Central memory CD8-positive, alpha-beta T cell (primary cell): Measurements from ENCODE around the gene GSE1.

ENCODE experiments used
- ATAC-seq: fragments of 150-1000 bp; cut with Tn5 transposase; replicated peaks from 2 replicates; pipeline ENCODE4 v1.10.0; 2022; ENCODE audit warnings: mild to moderate bottlenecking, moderate FRiP score, moderate number of reproducible peaks; ENCODE audit not compliant: poor library complexity, severe bottlenecking; ENCODE audit errors: extremely low read depth
- DNase-seq, 2 donors: peaks; one replicate each; pipeline ENCODE4 v3.0.0; 2021; ENCODE audit warnings: low spot score in 2 of 2
- H3K27ac Mint-ChIP-seq: one replicate; pipeline ENCODE4 v1.8.0; 2022; ENCODE audit warnings: low read depth, mild to moderate bottlenecking, moderate library complexity, mixed read lengths
- H3K27me3 Mint-ChIP-seq: one replicate; pipeline ENCODE4 v1.8.0; 2022; ENCODE audit warnings: mixed read lengths
- H3K36me3 Mint-ChIP-seq: one replicate; pipeline ENCODE4 v1.8.0; 2022; ENCODE audit warnings: mild to moderate bottlenecking, moderate library complexity, mixed read lengths; ENCODE audit not compliant: insufficient read depth
- H3K4me1 Mint-ChIP-seq: one replicate; pipeline ENCODE4 v1.8.0; 2022; ENCODE audit warnings: mixed read lengths
- H3K4me3 Mint-ChIP-seq: one replicate; pipeline ENCODE4 v1.8.0; 2022; ENCODE audit warnings: mild to moderate bottlenecking, moderate library complexity, mixed read lengths
- H3K9me3 Mint-ChIP-seq: one replicate; pipeline ENCODE4 v1.8.0; 2022; ENCODE audit warnings: mixed read lengths

Gene GSE1

GRCh38 chr16:85658504-85659326, 45.6 kb downstream of the GSE1 start:
- Mint-ChIP-seq H3K27me3 (no peaks in the 10 kb centered on the region), H3K4me1 (peaks cover 11% of the 10 kb centered on the region), H3K9me3 (no peaks in the 10 kb centered on the region), H3K27ac (no peak overlapping the region), H3K36me3 (peaks cover 49% of the 10 kb centered on the region), H3K4me3 (no peak overlapping the region)
- DNase-seq (no peak), ATAC-seq (no peak)

- ATAC-seq (no peak), DNase-seq (no peak)
- Mint-ChIP-seq H3K27me3 (no peaks in the 10 kb centered on the region), H3K4me1 (peaks cover 11% of the 10 kb centered on the region), H3K4me3 (no peak overlapping the region), H3K36me3 (peaks cover 53% of the 10 kb centered on the region), H3K27ac (peak overlapping the region; percentile 52), H3K9me3 (no peaks in the 10 kb centered on the region)
Measured at GRCh38 chr16:85659336-85659735, 46.2 kb downstream of the GSE1 start.

GRCh38 chr16:85659805-85660511, 46.8 kb downstream of the GSE1 start:
- Mint-ChIP-seq H3K4me1 (peaks cover 11% of the 10 kb centered on the region), H3K27ac (peak overlapping the region; percentile 52), H3K4me3 (no peak overlapping the region), H3K9me3 (no peaks in the 10 kb centered on the region), H3K36me3 (peaks cover 51% of the 10 kb centered on the region), H3K27me3 (no peaks in the 10 kb centered on the region)
- ATAC-seq (peak; percentile 49), DNase-seq (peak; percentile 43 to 57)

- H3K27me3 Mint-ChIP-seq, result no peaks in the 10 kb centered on the region
- no peak overlapping the region for H3K27ac Mint-ChIP-seq
- H3K36me3 Mint-ChIP-seq, result peaks cover 56% of the 10 kb centered on the region
- no peak overlapping the region for H3K4me3 Mint-ChIP-seq
- ATAC-seq, result no peak
- peaks cover 11% of the 10 kb centered on the region for H3K4me1 Mint-ChIP-seq
- H3K9me3 Mint-ChIP-seq, result no peaks in the 10 kb centered on the region
- no peak for DNase-seq
Measured at GRCh38 chr16:85660843-85661739, 48.0 kb downstream of the GSE1 start.

- Mint-ChIP-seq H3K27me3 (no peaks in the 10 kb centered on the region), H3K4me3 (no peak overlapping the region), H3K36me3 (peaks cover 55% of the 10 kb centered on the region), H3K4me1 (peaks cover 11% of the 10 kb centered on the region), H3K27ac (no peak overlapping the region), H3K9me3 (no peaks in the 10 kb centered on the region)
- no peak for DNase-seq
- no peak for ATAC-seq
Measured at GRCh38 chr16:85661740-85662481, 48.8 kb downstream of the GSE1 start.

- peaks cover 51% of the 10 kb centered on the region for H3K36me3 Mint-ChIP-seq
- H3K4me3 Mint-ChIP-seq, result no peak overlapping the region
- DNase-seq (no peak), ATAC-seq (no peak)
- no peaks in the 10 kb centered on the region for H3K9me3 Mint-ChIP-seq
- H3K27ac Mint-ChIP-seq, result peak overlapping the region; percentile 65
- H3K4me1 Mint-ChIP-seq, result peaks cover 11% of the 10 kb centered on the region
- no peaks in the 10 kb centered on the region for H3K27me3 Mint-ChIP-seq
Measured at GRCh38 chr16:85662482-85662812, 49.3 kb downstream of the GSE1 start.

GRCh38 chr16:85662976-85663830, 50.1 kb downstream of the GSE1 start:
- Mint-ChIP-seq H3K27ac (peak overlapping the region; percentile 65), H3K4me3 (no peak overlapping the region), H3K36me3 (peaks cover 45% of the 10 kb centered on the region), H3K27me3 (no peaks in the 10 kb centered on the region), H3K9me3 (no peaks in the 10 kb centered on the region), H3K4me1 (peaks cover 11% of the 10 kb centered on the region)
- ATAC-seq, result no peak
- DNase-seq, result no peak

GRCh38 chr16:85663891-85664321, 50.8 kb downstream of the GSE1 start:
- Mint-ChIP-seq H3K9me3 (no peaks in the 10 kb centered on the region), H3K36me3 (peaks cover 44% of the 10 kb centered on the region), H3K4me3 (no peak overlapping the region), H3K27ac (no peak overlapping the region), H3K4me1 (peaks cover 11% of the 10 kb centered on the region), H3K27me3 (no peaks in the 10 kb centered on the region)
- DNase-seq (no peak), ATAC-seq (no peak)

- no peaks in the 10 kb centered on the region for H3K27me3 Mint-ChIP-seq
- H3K27ac Mint-ChIP-seq, result no peak overlapping the region
- peaks cover 3% of the 10 kb centered on the region for H3K4me1 Mint-ChIP-seq
- DNase-seq (no peak), ATAC-seq (no peak)
- no peaks in the 10 kb centered on the region for H3K9me3 Mint-ChIP-seq
- no peak overlapping the region for H3K4me3 Mint-ChIP-seq
- peaks cover 46% of the 10 kb centered on the region for H3K36me3 Mint-ChIP-seq
Measured at GRCh38 chr16:85664580-85665372, 51.7 kb downstream of the GSE1 start.

- peaks cover 45% of the 10 kb centered on the region for H3K36me3 Mint-ChIP-seq
- H3K27ac Mint-ChIP-seq, result no peak overlapping the region
- no peaks in the 10 kb centered on the region for H3K27me3 Mint-ChIP-seq
- no peaks in the 10 kb centered on the region for H3K9me3 Mint-ChIP-seq
- H3K4me1 Mint-ChIP-seq, result no peaks in the 10 kb centered on the region
- ATAC-seq, result no peak
- DNase-seq, result no peak
- no peak overlapping the region for H3K4me3 Mint-ChIP-seq
Measured at GRCh38 chr16:85665373-85665740, 52.2 kb downstream of the GSE1 start.

GRCh38 chr16:85665929-85666328, 52.8 kb downstream of the GSE1 start:
- ATAC-seq (no peak), DNase-seq (no peak)
- peaks cover 50% of the 10 kb centered on the region for H3K36me3 Mint-ChIP-seq
- H3K4me1 Mint-ChIP-seq, result no peaks in the 10 kb centered on the region
- no peaks in the 10 kb centered on the region for H3K9me3 Mint-ChIP-seq
- no peak overlapping the region for H3K4me3 Mint-ChIP-seq
- no peaks in the 10 kb centered on the region for H3K27me3 Mint-ChIP-seq
- H3K27ac Mint-ChIP-seq, result peak overlapping the region; percentile 12
